GM10266 (cell line): ENCODE results near the gene CRB3.

Experiments used
- DNase-seq: peaks from one replicate; pipeline ENCODE4 v3.0.0; 2012; ENCODE audit errors: extremely low spot score
- CTCF ChIP-seq: IDR thresholded peaks from 2 replicates; pipeline ENCODE4 v1.5.1; 2012; ENCODE audit warnings: mild to moderate bottlenecking, low read depth; ENCODE audit not compliant: control insufficient read depth, insufficient read depth; ENCODE audit errors: missing control alignments

Gene CRB3

GRCh38 chr19:6509118-6509971 lies 45.3 kb downstream of the CRB3 start:
- no peak for DNase-seq

GRCh38 chr19:6510618-6511017 lies 46.5 kb downstream of the CRB3 start:
- no peak for TF ChIP-seq CTCF
- DNase-seq, result no peak

More at GRCh38 chr19:6509118-6509971, 45.3 kb downstream of the CRB3 start:
- TF ChIP-seq CTCF, result no peak

GRCh38 chr19:6514089-6514488 lies 50.0 kb downstream of the CRB3 start:
- DNase-seq, result no peak
- TF ChIP-seq CTCF, result no peak

GRCh38 chr19:6514926-6515544 lies 51.0 kb downstream of the CRB3 start:
- no peak for DNase-seq
- TF ChIP-seq CTCF, result no peak

GRCh38 chr19:6516018-6516658 lies 52.1 kb downstream of the CRB3 start:
- peak; percentile 92 for DNase-seq
- TF ChIP-seq CTCF, result no peak
